ENCODE measurements around the gene CGN. TPM values are rescaled to one million over a fixed set of nuclear protein-coding genes. Genes with fewer than 3 reads are reported as not detected.

The CGN gene
- total and polyA plus RNA-seq, 2 donors (not counting 3 experiments of a cell fraction or from before 2014, with no cell fraction given): 0.32 to 0.73 TPM

DNA sequence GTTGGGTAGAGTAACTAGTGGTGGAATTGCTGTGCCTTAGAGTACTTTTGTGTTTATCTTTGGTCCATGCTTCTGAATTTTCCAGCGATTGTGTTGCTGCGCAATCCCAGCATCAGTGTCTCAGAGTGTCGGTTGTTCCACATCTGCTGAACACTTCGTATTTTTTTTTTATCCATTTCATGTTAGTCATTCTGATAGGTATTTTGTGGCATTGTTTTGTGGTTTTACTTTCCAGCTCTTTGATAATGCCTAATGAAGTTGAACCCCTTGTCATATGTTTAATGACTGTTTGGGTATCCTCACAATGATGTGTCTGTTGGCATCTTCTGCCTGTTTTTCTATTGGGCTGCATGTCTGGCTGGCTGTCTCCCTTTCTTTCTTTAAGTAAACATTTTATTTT, 42.5 kb downstream of the CGN start:
- dilution Hi-C loops (cut with MboI; ENCODE audit: extremely low pct_ligation_motif_present, low sequenced_read_pairs) (no loop called here), intact Hi-C loops (cut with micrococcal nuclease) (no loop called here)
- Histone ChIP-seq H3K9me1 (replicated peaks; ENCODE audit: control insufficient read depth, extremely low read depth, insufficient read depth, low read length) (no peaks in the 10 kb centered on the region), H3K9me3 (replicated peaks; ENCODE audit: control insufficient read depth, insufficient read depth, low read length) (no peaks in the 10 kb centered on the region), H3K9ac (replicated peaks; ENCODE audit: extremely low read depth, insufficient read depth, low read length) (no peak overlapping the region), H3K4me3 (replicated peaks in 1 of 3; ENCODE audit: insufficient read depth in 1 of 3, low read depth in 1 of 3, low read length in 3 of 3) (no peak overlapping the region), H3K79me2 (ENCODE audit: control insufficient read depth, insufficient read depth, low read length) (no peaks in the 10 kb centered on the region), H3K27ac (ENCODE audit: insufficient read depth, low read depth, low read length) (no peak overlapping the region), H2AFZ (ENCODE audit: low read depth, low read length) (no peak overlapping the region), H3K36me3 (ENCODE audit: control insufficient read depth in 2 of 2, extremely low read depth in 1 of 2, insufficient read depth in 2 of 2, low read length in 2 of 2) (no peaks in the 10 kb centered on the region), H3K4me2 (ENCODE audit: insufficient read depth, low read length) (no peak overlapping the region), H4K20me1 (replicated peaks; ENCODE audit: control insufficient read depth, extremely low read depth, insufficient read depth, low read length) (no peaks in the 10 kb centered on the region), H3K4me1 (ENCODE audit: control insufficient read depth, extremely low read depth, insufficient read depth, low read length) (peaks cover 5% of the 10 kb centered on the region), H3K27me3 (ENCODE audit: control insufficient read depth in 2 of 2, insufficient read depth in 2 of 2, low read length in 2 of 2) (no peaks in the 10 kb centered on the region)
- no peak for FAIRE-seq
- DNase-seq (ENCODE audit: low read depth, low spot score): no peak
- ChIA-PET POLR2A (no interaction called here), CTCF (interaction anchor here (1.3 kb wide), 1 partner anchor 14 kb away, joined by 4 read pairs; no protein-coding TSS in a partner anchor)
- no peak for TF ChIP-seq JUN (IDR thresholded peaks at IDR 0.05; ENCODE audit: borderline replicate concordance, insufficient read depth, insufficient read length, low read depth)
- TF ChIP-seq, protein P1, sequence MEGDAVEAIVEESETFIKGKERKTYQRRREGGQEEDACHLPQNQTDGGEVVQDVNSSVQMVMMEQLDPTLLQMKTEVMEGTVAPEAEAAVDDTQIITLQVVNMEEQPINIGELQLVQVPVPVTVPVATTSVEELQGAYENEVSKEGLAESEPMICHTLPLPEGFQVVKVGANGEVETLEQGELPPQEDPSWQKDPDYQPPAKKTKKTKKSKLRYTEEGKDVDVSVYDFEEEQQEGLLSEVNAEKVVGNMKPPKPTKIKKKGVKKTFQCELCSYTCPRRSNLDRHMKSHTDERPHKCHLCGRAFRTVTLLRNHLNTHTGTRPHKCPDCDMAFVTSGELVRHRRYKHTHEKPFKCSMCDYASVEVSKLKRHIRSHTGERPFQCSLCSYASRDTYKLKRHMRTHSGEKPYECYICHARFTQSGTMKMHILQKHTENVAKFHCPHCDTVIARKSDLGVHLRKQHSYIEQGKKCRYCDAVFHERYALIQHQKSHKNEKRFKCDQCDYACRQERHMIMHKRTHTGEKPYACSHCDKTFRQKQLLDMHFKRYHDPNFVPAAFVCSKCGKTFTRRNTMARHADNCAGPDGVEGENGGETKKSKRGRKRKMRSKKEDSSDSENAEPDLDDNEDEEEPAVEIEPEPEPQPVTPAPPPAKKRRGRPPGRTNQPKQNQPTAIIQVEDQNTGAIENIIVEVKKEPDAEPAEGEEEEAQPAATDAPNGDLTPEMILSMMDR (IDR thresholded peaks at IDR 0.05; ENCODE audit: extremely low read depth in 1 of 2, insufficient read depth in 1 of 2, low read depth in 1 of 2, low read length in 2 of 2): no peak
- TF ChIP-seq POLR2AphosphoS5 (IDR thresholded peaks at IDR 0.05; ENCODE audit: insufficient read depth, low read depth, low read length): no peak
- TF ChIP-seq POLR2A (IDR thresholded peaks at IDR 0.05; ENCODE audit: low read depth, low read length): no peak
- no peak for TF ChIP-seq MAX (IDR thresholded peaks at IDR 0.05; ENCODE audit: insufficient read depth, insufficient read length)
- TF ChIP-seq EZH2 (IDR thresholded peaks at IDR 0.05; ENCODE audit: borderline replicate concordance, low read depth, low read length, severe bottlenecking): no peak
- no peak for TF ChIP-seq MYC (IDR thresholded peaks at IDR 0.05; ENCODE audit: low read depth, low read length)
- no peak for TF ChIP-seq FOS (IDR thresholded peaks at IDR 0.05; ENCODE audit: borderline replicate concordance, insufficient read depth, low read length)
- TF ChIP-seq GATA2 (IDR thresholded peaks at IDR 0.05; ENCODE audit: insufficient read depth, insufficient read length, low read depth, low read length): no peak
- BruUV-seq (replicated peaks): no TSS peak
